Vagina (tissue), 2 donors: Measurements from ENCODE around the gene NELL1.

Experiments used
- CTCF ChIP-seq, 3 experiments: fragments of 450-650 bp in 2 of 3; fragments of 200-600 bp in 1 of 3; sonication (generic) in 1 of 3; IDR thresholded peaks; one replicate each; pipeline ENCODE4 v1.5.1; 2017 to 2019; ENCODE audit warnings: antibody characterized with exemption in 3 of 3, mild to moderate bottlenecking in 2 of 3, moderate library complexity in 2 of 3
- POLR2A ChIP-seq, 2 donors: fragments of 450-650 bp; IDR thresholded peaks; one replicate each; pipeline ENCODE4 v1.6.1; 2017; ENCODE audit warnings: antibody characterized with exemption in 2 of 2, mild to moderate bottlenecking in 2 of 2, moderate library complexity in 2 of 2
- POLR2AphosphoS5 ChIP-seq, 2 donors: sonication (generic); formaldehyde crosslinking; IDR thresholded peaks; one replicate each; pipeline ENCODE4 v1.9.0; 2017; ENCODE audit warnings: antibody characterized with exemption in 2 of 2, mild to moderate bottlenecking in 2 of 2, low read depth in 1 of 2; ENCODE audit not compliant: insufficient read depth in 1 of 2

GRCh38 chr11:20864628-20865027, 195.2 kb downstream of the NELL1 start:
- TF ChIP-seq CTCF (IDR thresholded peaks at IDR 0.05), result no peak
- no peak for TF ChIP-seq POLR2A (IDR thresholded peaks at IDR 0.05)
- no peak for TF ChIP-seq POLR2AphosphoS5 (IDR thresholded peaks at IDR 0.05; ENCODE audit: insufficient read depth in 1 of 2, low read depth in 1 of 2)
